ENCODE measurements around the gene ARHGAP24. TPM values are rescaled to one million over a fixed set of nuclear protein-coding genes. Genes with fewer than 3 reads are reported as not detected.

The ARHGAP24 gene
- total RNA-seq, 1 donor from 2014 or later, result 34.2 TPM

DNA sequence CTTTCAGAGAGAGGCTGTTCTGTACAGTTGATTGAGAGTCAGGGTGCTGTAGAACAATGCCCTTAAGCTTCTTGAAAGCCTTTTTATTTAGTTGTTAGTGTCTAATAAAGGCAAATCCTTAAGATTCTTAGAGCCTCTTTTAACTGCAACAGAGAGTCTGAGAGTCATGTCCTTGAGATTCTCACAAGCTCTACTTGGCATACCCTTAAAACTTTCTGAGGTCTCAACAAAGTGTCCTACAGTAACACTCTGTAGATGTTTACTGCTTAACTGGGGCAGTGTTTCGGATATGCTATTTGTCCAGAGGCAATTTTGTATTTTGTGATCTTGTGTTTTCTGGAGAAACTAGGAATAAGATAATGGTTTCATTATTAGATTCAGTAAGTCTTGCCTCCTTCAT lies 209.7 kb downstream of the ARHGAP24 start:
- DNase-seq (ENCODE audit: extremely low read depth, low read depth, low spot score), result no peak

DNA sequence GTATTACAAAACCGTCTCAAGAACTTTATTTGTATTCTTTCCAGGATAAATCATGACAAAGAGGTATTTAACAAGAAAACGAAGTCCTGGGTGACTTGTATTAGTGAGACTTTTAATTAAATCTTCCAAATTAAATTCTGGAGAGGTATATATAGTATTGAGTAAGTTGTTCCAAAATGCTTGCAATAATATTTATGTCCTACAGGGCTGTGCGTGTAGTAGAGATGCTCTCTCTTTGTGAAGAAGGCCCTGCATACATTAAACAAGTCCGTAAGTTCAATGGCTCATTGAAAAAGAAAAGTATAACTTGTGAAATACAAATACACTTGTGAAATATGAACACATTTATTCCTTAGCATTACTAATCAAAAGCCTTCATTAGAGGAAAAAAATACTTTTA lies 211.4 kb downstream of the ARHGAP24 start:
- DNase-seq (ENCODE audit: extremely low read depth, low read depth, low spot score), result no peak

DNA sequence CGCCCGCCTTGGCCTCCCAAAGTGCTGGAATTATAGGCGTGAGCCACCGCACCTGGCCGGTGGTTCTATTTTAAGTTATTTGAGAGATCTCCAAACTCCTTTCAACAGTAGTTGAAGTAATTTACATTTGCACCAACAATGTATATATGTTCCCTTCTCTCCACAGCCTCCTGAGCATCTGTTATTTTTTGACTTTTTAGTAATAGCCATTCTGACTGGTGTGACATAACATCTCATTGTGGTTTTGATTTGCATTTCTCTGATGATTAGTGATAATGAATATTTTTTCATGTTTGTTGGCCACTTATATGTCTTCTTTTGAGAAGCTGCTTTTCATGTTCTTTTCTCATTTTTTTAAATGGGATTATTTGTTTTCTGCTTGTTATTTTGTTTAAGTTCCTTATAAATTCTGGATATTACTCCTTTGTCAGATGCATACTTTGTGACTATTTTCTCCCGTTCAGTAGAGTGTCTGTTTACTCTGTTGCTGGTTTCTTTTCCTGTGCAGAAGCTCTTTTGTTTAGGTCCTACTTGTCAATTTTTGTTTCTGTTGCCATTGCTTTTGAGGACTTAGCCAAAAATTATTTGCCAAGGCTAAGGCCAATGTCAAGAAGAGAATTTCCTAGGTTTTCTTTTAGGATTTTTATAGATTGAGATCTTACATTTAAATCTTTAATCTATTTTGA lies 213.2 kb downstream of the ARHGAP24 start:
- DNase-seq (ENCODE audit: extremely low read depth, low read depth, low spot score), result no peak

DNA sequence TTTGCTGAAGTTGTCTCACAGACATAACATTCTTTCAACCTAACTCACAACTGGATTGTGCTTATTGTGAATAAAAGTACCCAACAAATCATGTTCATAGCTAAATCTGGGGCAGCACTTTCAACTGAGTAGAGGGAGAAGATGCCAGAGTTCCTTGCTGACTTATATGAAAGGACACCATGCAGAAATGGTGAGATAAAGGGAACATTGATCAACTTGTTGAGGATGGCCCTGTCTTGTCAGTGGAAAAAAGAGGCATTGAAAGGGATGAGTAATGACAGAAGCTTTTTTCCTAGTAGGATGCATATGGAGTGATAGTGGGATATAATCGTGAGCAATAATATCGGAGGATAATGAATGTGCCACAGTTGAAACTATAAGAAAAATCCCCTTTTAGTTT lies 221.7 kb downstream of the ARHGAP24 start:
- DNase-seq (ENCODE audit: extremely low read depth, low read depth, low spot score), result no peak

DNA sequence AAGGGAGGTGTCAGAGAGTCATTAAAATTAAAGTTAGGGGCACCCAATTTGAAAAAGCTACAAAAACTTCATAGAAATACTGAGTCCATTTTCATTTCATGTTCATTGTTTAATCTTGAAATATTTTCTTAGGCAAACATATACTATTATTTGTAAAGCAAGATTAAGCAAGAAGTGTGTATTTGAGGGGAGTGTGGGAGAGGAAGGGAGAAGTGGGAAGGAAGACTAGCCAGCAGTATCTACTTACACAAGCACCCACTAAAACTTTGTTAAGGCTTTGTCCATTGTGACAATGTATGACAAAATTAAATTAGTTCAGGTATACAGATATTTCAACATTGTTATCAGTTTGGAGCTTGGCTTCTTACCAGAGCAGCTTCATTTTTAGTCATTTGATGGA lies 222.9 kb downstream of the ARHGAP24 start:
- DNase-seq (ENCODE audit: extremely low read depth, low read depth, low spot score), result no peak

DNA sequence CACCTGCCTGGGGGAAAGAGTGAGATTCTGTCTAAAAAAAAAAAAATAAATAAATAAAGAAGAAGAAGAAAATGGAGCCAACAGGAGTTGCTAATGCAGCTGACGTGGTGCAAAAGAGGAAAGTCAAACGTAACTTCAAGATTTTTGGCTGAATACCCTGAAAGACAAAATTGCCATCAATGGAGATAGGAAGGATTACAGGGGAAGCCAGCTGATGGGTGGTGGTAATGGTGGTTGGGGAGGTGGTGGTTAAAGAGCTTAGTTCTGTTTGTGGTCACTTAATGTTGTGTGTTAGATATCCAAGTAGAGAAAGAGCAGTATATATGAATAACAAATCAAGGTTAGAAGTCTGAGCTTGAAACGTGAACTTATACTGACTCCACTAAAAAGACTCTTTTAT lies 225.4 kb downstream of the ARHGAP24 start:
- no peak for DNase-seq (ENCODE audit: extremely low read depth, low read depth, low spot score)

DNA sequence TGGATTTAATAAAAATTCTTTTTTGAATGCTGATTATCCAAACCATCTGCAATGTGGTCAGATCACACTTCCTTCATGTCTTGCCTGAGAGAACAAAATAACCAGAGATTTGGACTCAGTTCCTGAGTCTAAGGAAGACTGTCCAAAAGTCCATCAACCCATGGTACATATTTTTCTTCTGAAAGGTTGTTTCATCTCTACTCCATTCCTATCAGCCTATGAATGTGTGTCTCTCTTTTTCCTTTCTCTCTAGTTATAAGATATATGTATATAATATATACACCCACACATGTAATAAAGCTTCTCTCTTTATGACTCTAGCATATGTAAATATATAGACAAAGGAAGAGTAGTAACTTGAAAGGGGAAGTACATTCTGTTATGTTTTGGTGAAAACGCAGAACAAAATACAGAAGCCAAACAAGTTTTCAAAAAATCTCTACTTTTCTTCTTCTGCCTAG lies 226.9 kb downstream of the ARHGAP24 start:
- DNase-seq (ENCODE audit: extremely low read depth, low read depth, low spot score), result no peak

DNA sequence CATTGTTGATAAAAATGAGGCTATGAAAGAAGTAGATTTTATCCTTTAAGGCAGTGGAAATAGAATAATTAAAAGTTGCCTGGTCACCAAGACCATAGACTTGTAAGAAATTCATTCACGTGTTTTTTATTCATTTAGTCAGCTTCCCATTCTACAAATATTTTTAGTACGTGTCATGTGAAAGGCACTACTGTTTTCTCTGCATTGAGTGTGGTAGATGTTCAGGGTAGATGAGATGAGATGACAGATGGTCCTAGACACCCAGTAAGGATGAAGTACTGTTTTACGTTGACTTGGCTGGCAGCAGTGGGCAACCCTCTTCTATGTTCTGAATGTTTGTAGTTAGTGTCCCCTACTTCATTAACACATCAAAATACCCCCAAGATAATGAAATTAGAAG lies 228.1 kb downstream of the ARHGAP24 start:
- no peak for DNase-seq (ENCODE audit: extremely low read depth, low read depth, low spot score)

DNA sequence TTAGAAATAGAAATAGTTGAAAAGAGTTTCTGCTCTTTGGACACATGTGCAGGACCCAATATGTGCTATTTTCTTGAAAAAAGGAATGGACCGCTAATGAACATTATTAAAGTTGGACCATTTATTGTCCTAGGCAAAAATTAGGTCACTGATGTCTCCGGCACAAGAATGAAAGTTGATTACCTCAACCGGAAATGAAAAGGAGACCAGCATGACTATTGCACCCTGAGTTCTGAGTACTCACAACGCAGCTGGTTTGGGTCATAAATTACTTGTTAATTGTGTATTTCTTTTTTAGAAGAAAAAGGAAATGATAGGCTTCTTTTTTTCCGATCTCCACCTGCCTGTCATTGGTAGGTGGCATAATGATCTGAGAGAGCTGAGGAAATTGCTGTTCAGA lies 232.7 kb downstream of the ARHGAP24 start:
- DNase-seq (ENCODE audit: extremely low read depth, low read depth, low spot score), result no peak

DNA sequence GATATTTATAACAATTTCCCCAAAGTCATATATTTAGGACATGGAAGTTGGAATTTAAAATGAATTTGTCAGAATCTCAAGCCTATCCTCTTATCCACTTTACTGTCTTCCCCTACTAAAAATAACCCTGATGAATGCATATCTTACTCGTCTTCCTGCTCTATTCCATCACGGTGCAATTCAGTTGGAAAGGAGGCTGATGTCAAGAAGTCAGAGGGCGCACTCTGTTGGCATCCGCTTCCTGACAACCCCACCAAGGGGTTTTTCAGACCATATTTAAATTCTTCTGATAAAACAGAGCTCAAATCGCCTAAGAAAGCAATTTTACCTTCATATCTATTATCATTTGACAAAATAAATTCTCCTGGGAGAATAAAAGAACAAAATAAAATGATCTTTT lies 233.5 kb downstream of the ARHGAP24 start:
- DNase-seq (ENCODE audit: extremely low read depth, low read depth, low spot score), result no peak

DNA sequence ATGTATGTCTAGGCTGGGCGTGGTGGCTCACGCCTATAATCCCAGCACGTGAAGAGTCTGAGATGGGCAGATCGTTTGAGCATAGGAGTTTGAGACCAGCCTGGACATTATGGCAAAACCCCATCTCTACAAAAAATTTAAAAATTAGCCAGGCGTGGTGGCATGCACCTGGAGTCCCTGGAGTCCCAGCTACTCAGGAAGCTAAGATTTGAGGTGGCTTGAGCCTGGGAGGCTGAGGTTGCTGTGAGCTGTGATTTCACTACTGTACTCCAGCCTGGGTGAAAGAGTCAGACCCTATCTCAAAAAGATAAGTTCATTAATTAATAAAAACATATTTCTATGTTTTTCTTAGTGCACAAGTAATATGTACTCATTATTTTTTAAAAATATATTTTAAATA lies 238.1 kb downstream of the ARHGAP24 start:
- DNase-seq (ENCODE audit: extremely low read depth, low read depth, low spot score), result no peak

DNA sequence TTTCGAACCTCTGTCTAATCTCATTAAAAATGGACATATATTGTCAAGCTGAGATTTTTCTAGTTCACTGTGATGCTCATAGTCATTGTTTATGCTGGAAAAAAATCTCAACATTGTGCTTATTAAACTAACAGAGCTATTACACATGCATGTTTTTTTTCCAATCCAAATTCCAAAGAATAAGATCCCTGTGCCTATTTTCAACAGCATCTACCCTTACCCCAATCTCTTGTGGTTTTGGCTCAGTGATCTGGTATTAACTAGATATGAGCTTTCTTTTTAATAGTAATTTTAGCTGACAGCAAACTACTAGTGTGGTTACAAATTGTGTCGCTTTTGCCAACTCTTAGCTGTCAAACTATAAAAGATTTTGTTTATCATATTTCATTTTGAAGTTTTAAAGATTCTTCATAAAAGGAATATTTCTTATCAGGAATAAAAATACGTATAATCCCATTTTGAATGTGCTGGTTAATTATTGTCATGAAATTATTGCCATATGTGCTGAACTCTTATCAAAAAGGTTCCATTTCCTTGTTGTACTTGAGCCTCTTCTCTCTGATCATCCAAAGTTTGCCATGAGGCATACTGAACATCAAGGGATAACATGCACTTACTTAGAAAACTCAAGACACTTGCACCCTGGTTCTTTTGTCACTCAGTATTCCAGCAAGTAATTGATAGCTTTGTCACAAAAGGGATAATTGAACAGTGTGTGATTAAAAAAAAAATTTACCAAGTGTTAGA lies 241.2 kb downstream of the ARHGAP24 start:
- no peak for DNase-seq (ENCODE audit: extremely low read depth, low read depth, low spot score)

DNA sequence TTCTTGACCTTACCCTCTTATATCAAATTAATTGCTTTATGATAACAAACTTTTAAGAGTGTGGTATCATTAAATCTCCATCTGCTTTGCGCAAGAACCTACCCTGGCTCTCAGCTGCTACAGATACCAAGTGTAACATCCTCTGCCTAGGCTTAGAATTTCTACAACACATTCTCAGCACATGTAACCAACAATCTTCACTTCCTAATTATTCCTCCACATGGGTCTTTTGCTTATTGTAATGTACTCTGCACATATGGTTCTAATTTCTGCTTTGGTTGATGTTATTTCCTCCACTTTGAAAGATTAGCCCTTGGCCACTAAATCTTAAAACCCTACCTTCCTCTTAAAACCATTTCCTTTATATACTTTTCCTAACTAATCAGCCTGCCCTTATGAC lies 242.4 kb downstream of the ARHGAP24 start:
- DNase-seq (ENCODE audit: extremely low read depth, low read depth, low spot score), result no peak

DNA sequence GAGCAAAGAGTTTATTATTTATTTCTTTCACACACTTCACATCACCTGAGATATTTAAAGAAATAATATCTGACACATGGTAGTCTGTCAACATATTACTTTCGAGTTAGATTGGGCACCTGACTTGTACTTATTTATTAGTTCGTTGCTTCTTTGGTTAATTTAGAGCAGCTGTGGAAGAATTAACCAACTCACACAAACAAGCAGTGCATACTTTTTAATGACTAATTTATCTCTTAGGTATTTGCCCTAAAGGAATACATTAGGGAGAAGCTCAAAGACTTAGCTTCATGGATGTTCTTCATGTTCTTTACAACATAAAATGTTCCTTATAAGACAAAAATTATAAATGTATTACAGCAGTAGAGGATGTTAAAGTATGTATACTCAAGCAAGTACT lies 242.9 kb downstream of the ARHGAP24 start:
- no peak for DNase-seq (ENCODE audit: extremely low read depth, low read depth, low spot score)

DNA sequence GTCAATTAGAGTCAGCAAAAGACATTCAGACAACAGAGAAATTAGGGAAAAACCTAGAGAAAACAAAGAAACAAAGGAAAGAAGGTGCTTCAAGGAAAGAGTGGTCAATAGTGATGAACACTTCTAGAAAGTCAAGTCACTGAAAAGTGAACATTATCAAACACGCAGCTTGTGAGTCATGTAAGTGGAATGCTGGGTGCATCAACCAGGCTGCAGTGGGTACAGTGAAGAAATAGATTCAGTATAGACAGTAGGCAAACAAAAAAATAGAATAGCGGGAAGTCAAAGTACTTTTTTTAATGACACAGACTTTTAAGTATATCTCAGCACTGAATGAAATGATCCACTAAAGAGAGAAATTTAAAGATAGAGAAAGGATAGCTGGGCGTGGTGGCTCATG lies 245.8 kb downstream of the ARHGAP24 start:
- DNase-seq (ENCODE audit: extremely low read depth, low read depth, low spot score), result no peak

DNA sequence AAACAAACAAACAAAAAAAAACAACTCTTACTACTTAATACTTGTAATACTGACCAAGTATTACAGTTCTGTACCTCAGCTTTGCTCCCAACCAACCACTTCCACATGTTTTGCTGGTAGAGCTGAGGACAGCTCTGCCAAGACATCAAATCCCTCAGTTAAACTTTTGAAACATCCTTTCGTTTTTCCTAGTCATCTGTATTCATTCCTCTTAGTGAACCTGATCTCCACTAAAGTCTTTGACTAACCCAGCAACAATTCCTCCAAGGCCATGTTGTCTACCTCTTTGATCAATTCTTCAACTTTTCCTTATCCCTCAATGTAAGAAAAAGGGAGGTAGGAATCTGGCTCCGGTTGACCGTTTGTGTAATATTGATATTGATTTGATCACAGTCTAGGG lies 247.5 kb downstream of the ARHGAP24 start:
- DNase-seq (ENCODE audit: extremely low read depth, low read depth, low spot score), result no peak

DNA sequence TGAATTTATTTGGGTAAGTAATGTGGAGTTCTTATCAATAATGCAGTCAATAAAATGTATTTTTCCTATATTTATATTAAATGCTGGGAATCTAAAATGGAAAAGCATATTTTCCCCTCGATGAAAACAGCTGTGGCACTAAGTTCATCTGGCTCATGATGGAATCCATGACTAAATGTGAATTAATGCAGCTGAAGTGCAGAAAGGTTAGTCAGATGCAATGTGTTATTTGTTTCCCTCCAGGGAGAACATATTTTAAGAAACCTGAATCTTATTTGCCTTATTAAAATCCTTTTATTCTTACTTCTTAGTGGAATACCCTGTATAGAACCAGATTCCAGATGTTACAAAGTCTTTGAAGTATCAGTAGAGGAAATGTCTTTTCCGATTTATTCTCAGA lies 247.9 kb downstream of the ARHGAP24 start:
- no peak for DNase-seq (ENCODE audit: extremely low read depth, low read depth, low spot score)

DNA sequence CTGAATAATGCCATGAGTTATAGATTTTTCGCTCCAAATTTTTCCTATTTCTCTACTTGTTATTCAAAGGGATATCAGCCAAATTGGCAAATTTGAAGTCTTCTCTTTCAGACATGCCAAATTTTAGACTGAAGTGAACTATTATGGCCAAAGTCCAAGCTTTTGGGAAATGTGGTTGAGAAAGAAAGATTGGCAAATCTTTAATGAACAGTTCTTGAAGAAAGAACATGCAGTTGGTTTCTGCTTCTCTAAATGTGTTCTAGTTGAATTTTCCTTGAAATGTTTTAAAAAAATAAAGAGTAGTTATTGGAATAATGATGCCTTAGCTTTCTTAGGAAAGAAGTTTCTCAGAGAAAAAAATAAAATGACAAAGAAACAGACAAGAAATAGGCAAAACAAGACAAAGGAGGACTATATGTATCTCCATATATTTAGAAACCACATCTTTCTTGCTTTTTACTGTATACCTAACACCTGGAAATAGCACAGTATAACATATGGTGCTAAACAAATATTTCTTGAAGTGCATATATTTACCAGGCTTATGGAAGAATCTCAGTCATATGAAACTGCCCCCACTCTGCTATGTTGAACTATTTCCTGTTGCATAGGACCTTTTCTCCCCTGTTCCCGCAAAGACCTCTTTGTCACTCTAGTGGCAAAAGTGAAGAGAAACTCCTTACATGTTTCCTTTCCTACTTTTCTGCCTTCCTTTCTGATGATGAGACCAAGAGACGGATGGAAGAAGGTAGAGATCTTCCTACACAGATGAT lies 250.0 kb downstream of the ARHGAP24 start:
- DNase-seq (ENCODE audit: extremely low read depth, low read depth, low spot score), result no peak

DNA sequence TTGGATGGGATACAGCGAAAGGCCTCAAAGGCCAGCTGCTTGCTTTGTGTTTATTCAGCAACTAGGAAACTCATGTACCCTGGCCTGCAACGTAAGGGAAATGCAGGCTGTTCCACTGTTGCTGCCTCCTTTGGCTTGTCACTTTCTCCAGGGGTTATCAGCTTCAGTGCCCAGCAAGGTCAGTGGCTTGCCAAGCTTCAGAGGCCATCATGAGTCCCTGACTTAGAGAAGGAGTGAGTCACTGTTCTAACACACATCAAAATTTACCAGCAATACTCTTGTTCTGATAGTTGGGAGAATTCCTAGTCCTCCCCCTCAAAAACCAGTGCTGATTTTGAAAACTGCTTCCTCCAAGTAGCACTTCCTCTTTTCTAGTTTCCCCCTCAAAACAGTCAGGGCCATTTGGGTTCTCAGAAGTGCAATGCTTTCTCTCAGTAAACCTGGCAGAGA lies 250.8 kb downstream of the ARHGAP24 start:
- no peak for DNase-seq (ENCODE audit: extremely low read depth, low read depth, low spot score)

DNA sequence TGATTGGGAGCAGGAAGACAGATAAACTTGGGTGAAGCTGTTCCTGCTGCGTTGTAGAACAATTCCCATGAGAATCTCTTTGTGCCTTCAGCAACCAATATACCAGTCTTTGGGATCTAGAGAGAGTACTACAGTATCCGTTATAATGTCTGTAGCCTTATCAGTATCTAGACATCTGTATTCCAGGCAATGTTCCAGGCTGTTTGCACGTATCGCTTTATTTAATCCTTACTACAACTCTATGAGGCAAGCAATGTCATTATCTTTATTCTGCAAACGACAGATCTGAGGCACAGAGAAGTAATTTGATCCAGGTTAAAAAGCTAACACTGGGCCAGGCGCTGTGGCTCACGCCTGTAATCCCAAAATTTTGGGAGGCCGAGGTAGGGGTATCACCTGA lies 251.6 kb downstream of the ARHGAP24 start:
- no peak for DNase-seq (ENCODE audit: extremely low read depth, low read depth, low spot score)

DNA sequence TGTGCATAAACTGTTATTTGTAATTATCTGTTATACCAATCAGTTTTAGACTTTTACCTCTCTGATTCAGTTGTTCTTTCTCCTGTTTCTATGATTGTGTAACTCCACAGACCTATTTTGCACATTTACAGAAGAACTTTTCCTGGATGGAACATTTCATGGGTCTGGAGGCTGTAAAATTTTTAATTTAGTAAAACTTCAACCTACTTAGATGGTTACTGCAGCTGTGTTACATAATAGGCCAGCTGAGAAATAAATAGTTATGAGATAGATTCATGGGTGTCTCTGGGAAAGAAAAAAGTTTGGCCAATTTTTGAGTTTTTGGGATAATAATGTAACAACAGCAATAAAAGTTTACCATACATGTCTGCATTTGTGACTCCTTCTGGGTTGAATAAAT lies 253.5 kb downstream of the ARHGAP24 start:
- no peak for DNase-seq (ENCODE audit: extremely low read depth, low read depth, low spot score)

DNA sequence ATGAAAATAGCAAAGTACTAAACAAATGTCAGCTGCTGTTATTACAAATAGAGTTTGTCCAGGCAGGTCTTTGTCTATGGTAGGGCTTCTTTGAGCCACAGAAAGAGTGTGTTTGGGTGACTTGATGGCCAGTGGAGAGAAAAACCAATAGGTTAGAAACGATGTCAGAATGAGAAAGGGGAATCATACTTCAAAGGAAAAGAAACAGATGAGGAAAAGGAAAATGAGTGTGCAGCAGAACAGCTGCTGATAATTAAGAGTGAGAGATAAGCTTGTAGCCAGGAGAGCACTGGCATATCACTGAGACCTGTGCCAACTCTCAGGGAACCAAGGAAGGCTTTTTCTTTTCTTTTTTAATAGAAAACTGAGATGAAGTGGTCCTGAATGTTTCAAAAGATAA lies 257.2 kb downstream of the ARHGAP24 start:
- DNase-seq (ENCODE audit: extremely low read depth, low read depth, low spot score), result no peak
